ENCODE results near the gene ENTHD1.
"Not testable (repeated sequence)": the region's sequence is repeated elsewhere in the genome, so short reads cannot be mapped to it uniquely, and the experiment has no call there.

ENTHD1 gene

DNA sequence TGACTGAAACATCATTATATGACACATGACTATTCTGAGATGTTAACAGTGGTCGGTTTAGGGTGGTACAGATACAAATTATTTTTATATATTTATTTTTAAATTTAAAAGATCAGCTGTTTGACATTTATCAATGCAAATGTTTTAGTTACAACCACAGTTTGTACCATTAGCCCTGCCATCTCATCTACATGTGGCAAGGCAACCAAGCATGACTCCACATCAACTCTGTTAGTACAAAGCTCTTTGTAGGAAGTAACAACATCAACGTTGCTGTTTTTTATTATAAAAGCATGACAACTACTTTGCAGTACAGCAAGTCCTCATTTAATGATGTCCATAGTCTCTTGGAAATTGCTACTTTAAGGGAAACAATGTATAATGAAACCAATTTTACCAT is 40.8 kb downstream of the ENTHD1 start:
- no peak overlapping the region for H3K4me3 ChIP-seq (ENCODE audit: low read depth, low read length)

DNA sequence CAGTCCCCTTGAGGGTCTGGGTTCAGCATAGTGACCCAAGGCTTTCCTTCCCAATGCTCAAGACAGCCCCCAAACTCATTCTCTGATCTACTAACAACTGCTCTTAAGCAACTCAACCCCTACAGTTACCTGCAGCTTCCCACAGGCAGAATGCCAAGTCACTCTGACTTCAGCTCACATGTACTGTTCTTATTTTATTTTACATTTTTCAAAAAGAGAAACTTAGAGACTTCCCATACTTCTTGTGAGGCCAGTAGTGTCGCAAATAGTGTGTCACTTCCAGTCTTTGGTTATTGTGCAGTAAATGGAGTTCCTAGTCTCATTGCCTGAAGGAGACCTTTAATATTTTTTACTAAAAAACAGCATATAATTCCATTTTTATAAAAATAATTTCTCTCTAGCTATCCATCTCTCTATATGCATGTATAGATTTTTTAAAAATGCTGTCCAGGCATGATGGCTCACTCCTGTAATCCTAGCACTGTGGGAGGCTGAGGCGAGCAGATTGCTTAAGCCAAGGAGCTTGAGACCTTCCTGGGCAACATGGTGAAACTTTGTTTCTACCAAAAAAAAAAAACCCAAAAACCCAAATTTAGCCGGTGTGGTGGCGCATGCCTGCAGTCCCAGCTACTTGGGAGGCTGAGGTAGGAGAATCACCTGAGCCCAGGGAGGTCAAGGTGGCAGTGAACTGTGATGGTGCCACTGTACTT is 41.8 kb downstream of the ENTHD1 start:
- no peak overlapping the region for H3K4me3 ChIP-seq (ENCODE audit: low read depth, low read length)

DNA sequence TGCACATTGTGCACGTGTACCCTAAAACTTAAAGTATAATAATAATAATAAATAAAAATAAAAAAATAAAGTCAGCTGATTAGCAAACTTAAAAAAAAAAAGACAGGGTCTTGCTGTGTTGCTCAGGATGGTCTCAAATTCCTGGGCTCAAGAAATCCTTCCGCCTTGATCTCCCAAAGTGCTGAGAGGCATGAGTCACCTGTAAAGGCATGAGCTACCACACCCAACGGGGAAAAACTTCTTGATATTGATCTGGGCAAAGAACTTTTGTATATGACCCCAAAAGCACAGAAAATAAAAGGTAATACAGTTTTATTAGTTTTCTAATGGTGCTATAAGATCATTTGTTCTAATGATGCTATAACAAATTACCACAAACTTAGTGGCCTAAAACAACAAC is 46.1 kb downstream of the ENTHD1 start:
- no peak overlapping the region for H3K4me3 ChIP-seq (ENCODE audit: low read depth, low read length)

DNA sequence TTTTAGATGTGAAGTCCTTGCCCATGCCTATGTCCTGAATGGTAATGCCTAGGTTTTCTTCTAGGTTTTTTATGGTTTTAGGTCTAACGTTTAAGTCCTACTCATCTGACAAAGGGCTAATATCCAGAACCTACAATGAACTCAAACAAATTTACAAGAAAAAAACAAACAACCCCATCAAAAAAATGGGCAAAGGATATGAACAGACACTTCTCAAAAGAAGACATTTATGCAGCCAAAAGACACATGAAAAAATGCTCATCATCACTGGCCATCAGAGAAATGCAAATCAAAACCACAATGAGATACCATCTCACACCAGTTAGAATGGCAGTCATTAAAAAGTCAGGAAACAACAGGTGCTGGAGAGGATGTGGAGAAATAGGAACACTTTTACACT is 47.0 kb downstream of the ENTHD1 start:
- H3K4me3 ChIP-seq (ENCODE audit: low read depth, low read length) = not testable (repeated sequence)

DNA sequence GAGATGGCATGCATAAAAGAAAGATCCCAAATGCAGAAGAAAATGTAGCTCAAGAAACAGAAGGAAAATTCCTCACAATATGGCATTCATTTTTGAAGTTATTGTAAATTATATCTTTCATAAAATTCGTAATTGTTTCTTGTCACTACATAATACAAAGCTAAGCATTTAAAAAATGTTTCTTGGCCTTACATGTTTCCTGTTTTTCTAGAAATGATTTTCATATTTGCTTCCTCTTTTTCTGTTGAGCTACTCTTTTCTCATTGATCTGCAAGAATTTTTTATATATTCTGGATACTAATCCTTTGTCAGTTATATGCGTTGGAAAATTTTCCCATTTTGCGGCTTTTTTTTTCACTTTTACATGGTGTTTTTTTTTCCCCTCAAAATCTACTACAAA is 48.0 kb downstream of the ENTHD1 start:
- no peak overlapping the region for H3K4me3 ChIP-seq (ENCODE audit: low read depth, low read length)

DNA sequence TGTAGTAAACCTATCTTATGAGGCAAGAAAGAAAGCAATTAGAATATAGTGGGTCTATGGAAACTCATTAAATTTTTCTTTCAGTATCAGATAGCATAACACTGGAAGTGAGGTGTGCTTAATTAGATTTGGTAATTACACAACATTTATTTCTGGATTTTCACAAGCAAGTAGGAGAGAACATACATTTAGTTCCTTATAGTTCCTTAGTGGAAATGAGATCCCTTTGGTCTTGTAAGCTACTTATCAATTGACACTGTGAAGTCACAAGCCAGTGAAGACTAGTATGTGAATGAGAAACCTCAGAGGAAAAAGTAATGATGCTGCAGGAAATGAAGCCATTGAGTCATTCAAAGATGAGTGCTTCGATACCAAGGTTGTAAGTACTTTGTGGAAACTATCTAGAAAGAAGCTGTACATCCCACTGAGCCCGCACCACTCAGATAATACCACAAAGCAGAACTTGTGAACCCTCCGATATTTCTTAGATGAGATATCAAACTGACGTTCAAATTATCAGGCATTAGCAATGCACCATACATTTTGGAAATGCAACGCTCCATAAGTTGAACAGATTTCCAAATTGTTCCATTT is 53.5 kb downstream of the ENTHD1 start:
- no peak overlapping the region for H3K4me3 ChIP-seq (ENCODE audit: low read depth, low read length)

DNA sequence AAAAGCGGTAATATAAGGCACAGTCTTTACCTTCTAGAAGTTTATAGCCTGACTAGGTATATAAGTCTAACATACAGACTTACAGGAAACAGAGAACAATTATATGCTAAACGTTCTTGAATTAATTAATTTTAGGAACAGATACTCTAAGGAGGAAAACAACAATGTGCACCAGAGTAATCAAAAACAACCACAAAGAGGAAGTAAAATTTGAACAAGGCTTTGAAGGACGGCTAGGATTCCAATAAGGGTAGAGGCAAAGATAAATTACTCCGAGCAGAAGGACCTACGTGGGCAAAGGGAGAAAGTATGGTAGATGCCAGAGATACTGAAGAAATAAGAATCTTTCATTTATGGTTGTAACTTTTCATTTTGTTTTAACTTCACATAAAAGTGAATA is 54.4 kb downstream of the ENTHD1 start:
- no peak overlapping the region for H3K4me3 ChIP-seq (ENCODE audit: low read depth, low read length)

DNA sequence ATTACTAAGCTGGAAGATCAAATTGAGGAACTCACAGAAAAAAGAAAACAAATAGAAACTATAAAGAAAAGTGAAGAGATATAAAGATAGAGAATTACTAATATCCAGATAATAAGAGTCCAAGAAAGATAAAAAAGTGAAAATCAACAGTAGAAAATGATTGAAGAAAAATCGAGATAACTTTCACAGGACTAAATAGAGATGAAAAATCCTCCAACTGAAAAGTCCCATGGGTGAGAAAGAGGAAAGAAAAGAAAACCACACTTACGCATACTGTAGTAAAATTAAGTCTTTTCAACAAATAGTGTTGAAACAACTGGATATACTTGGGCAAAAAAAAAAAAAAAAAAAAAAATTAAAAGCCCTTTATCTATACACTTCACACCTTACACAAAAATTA is 60.0 kb downstream of the ENTHD1 start:
- H3K4me3 ChIP-seq (ENCODE audit: low read depth, low read length) = no peak overlapping the region

DNA sequence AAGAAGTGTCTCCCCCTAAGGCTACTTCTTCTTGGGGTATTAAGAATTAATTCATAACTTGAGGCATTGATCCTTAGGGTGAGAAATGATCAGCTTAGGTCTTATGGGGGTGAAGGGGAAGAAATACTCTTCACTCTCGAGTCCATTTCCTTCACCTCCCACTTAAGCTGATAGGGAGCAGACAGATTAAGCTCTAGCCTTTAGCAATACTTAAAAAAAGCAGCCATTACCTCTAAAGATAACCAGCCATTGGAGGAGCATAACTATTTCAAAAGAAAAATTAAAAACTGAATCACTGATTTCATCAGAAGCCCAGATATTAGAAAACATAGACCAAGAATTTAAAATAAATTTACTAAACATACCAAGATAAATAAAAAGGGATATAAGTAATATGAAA is 60.5 kb downstream of the ENTHD1 start:
- no peak overlapping the region for H3K4me3 ChIP-seq (ENCODE audit: low read depth, low read length)

DNA sequence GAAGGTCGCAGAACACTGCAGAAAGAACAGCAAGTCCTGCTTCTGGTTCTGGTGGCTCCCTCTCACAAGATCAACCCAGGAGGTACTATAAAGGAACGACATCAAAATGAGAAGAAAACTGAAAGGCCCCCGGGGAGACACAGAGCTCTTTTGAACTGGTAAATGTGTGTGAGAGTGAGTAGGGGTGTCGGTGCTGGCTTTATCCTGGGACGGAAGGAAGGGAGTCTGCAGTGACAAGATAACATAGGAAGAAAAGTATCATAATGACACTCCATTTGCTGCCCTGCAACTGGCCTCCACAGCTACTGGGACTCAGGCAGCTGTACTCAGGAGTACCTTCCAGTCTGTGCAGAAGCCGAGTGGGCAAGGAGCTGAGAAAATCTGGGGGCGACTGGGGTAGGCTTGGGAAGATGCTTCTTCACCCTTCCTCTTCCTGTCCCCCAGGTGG is 60.9 kb downstream of the ENTHD1 start:
- no peak overlapping the region for H3K4me3 ChIP-seq (ENCODE audit: low read depth, low read length)

DNA sequence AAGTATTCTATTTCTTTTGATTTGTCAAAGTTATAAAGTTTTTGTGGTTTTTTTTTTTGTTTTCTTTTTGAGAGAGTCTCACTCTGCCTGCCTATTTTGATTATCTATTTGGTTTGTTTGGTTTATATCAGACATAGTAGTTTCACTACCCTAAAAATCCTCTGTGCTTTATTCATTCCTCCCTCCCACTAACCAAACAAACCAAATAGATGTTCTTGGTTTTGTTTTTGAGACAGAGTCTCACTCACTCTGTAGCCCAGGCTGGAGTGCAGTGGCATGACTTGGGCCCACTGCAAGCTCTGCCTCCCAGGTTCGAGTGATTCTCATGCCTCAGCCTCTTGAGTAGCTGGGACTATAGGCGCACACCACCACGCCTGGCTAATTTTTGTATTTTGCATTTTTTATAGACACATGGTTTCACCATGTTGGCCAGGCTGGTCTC is 67.9 kb downstream of the ENTHD1 start:
- no peak overlapping the region for H3K4me3 ChIP-seq (ENCODE audit: low read depth, low read length)

DNA sequence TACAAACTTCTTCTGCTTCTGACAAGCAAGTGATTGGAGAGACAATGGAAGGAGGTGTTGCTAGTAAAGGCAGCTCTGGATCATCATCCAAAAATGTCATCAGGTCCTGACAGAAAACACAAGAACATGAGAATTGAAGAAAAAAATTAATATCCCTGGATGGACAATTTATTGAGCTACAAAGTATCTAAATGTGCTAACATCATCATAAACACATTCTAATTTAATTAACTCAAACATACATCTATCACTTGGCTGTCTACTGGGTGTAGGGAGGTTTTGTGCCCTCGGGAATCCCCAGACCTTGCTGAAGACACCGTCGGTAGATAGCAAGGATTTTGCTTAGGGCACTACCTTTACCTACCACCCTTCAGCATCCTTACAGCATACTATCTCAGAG is 72.6 kb downstream of the ENTHD1 start:
- no peak overlapping the region for H3K4me3 ChIP-seq (ENCODE audit: low read depth, low read length)

DNA sequence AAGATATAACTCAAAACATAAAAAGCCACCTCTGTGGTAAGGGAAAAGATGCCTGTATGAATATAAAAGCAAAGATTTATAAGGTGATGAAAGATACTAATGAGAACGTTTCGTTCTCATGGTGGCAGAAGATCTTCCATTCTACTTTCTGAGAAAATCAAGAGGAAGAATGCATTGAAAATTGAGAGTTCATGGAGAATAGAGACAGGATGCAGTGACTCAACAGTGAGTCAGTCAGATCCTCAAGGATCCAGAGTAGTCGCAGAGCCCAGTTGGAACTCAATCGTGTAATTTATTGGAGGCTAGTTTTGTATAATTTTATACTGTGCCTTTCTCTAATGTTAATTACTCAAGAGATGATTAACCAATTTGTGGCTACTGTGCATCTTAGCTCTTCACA is 73.3 kb downstream of the ENTHD1 start:
- no peak overlapping the region for H3K4me3 ChIP-seq (ENCODE audit: low read depth, low read length)

DNA sequence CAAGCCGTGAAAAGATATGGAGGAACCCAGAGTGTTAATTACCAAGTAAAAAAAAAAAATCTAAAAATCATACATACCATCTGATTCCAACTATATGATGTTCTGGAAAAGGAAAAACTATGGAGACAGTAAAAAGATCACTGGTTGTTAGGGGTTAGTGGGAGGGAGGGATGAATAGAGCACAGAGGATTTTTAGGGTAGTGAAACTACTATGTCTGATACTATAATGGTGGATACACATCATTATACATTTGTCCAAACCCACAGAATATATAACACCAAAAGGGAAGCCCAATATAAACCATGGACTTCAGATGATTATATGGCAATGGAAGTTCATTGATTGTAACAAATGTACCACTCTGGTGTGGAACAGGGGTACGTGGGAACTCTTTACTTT is 74.1 kb downstream of the ENTHD1 start:
- H3K4me3 ChIP-seq (ENCODE audit: low read depth, low read length) = no peak overlapping the region

DNA sequence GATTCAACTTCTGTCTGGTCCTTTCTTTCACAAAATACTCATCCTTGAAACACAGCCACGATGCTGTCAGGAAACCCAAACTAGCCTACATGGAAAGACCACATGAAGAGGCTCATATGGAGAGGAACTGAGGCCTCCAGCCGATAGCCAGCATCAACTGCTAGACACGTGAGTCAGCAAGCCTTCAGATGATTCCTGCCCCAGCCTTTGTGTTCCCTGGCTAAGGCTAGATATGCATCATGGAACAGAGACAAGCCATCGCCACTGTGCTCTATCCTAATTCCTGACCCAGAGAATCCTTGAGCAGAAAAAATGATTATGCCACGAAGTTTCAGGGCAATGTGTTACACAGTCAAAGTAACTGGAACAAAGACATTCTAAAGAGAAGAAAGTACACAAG is 75.5 kb downstream of the ENTHD1 start:
- H3K4me3 ChIP-seq (ENCODE audit: low read depth, low read length) = no peak overlapping the region

DNA sequence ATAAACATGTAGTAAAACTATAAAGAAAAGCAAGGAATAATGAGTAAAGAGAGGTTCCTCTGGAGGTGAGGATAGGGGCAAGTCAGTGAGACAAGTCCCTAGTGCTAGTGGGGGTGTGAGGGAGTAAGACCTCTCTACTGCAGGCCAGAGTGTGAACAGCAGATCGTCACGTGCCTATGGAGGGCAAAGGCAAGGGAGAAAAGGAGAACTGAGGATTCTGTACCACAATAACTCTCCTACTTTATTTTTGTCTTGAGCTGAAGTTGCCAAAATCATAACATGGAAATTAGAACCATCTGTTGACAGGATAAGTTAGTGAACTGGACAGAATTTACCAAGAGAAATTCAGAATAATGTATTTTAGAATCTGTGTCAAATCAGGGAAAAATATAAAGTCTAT is 77.6 kb downstream of the ENTHD1 start:
- no peak overlapping the region for H3K4me3 ChIP-seq (ENCODE audit: low read depth, low read length)

DNA sequence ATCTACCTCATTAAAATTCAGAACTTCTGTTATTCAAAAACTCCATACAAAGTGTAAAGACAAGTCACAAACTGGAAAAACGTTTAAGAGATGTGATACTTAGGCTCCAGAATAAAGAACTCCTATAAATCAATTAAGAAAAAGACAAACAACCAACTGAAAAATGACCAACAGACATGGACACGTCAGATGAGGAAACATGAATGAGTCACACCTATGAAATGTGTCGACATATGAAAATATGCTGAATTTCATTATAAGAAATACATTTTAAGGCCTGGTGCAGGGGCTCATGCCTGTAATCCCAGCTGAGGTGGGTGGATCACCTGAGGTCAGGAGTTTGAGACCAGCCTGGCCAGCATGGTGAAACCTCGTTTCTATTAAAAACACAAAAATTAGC is 78.7 kb downstream of the ENTHD1 start:
- no peak overlapping the region for H3K4me3 ChIP-seq (ENCODE audit: low read depth, low read length)

DNA sequence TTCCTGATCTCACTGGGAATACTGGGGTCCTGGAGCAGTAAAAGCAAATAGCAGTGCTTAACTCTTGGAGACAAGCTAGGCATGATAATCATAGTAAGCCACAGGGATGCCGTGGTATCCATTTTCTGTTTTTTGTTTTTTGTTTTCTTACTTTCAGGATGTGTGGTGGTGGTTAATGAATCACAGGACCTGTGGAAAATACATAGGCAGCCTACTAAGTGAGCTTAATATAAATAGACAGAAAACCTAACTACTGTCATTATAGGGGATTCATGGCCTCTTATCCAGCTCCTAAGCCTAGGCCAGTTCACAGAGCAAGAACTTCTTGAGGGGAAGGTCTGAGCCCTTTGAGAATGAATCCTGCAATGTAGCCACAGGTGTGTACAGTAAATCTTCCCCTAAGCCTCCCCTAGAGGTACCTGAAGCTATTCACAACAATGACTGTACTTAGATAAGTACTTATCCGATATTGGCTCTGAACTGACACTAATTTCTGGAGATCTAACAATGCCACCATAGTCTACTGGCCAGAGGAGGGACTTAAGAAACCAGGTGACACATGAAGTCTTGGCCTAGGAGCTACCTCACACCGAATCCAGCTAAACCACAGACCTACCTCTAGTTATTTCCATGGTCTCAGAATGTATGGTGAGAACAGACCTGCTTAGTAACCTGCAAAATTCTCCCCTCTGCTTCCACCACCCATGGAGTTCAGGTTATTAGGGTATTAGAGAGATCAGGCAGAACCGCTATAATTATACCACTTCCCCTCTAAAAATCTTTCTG is 83.6 kb downstream of the ENTHD1 start:
- H3K4me3 ChIP-seq (ENCODE audit: low read depth, low read length) = no peak overlapping the region

DNA sequence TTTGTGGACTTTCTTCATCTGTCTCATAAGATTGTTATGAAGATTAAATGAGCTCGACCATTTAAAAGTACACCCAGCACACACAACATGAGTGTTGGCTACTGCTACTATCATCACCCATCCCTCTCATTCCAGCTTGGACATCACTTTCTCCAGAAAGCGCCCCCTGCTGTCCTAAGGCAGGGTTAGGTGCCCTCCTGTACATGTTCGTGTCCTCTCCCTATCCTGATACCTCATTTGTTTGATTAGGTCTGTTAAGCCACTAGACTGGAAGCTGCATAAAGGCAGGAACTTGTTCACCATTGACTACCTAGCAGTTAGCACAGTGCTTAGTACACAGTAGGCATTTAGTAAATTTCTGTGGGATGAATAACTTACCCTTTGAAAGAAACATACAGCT is 85.5 kb downstream of the ENTHD1 start:
- H3K4me3 ChIP-seq (ENCODE audit: low read depth, low read length) = no peak overlapping the region

DNA sequence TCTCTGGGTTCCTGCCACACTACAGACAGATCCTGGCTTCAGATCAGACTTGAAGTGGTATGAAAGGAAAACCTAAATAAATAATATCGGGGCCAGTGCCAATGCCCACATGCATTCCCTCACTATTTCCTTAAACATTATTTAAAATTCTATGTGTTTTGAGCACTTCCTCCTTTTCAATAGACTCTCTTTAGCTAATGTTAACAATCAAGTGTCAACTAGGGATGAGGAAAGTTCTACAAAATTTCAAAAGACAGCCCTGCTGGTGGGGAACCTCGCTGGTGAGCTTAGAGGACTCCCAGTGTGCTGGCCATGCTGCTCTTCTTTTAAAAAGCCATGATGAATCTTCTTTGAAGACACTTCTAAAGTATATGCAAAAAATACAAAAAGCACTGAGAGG is 87.5 kb downstream of the ENTHD1 start:
- no peak overlapping the region for H3K4me3 ChIP-seq (ENCODE audit: low read depth, low read length)

DNA sequence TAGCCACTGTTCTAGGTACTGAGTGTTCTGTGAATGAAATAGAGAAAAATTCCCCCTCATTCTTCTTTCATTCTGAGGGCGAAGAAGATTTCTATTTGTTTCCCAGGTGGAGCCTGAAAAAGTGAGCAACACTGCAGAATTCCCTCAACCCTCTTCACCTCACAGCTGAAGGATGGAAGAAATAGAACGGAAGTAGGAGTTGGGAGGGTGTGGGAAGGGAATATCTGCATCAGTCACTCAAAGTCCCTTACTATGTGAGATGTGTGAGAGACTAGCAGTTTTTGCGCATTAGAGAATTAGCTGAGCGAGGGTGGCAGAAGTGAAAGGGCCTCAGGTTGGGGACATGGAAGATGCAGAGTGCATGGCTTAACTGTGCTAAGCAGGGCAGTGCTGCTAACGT is 88.4 kb downstream of the ENTHD1 start:
- H3K4me3 ChIP-seq (ENCODE audit: low read depth, low read length) = no peak overlapping the region

DNA sequence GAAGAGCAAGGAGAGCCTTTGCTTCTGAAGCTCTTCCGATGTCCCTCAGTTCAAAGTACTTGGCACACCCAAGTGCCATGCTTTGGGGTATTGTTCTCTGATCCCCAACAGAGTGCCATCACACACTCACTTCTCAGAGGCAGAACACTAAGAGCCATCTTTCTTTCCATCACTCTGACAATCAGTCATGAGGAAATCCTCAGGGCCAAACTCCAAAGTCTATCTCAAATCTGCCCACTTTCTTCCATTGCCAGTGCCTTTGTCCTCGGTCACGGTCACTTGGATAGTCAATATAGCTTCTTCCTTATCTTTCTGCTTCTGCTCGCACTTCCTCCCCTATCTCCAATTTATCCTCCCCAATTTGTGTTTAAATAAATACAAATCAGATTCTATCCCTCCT is 90.9 kb downstream of the ENTHD1 start:
- no peak overlapping the region for H3K4me3 ChIP-seq (ENCODE audit: low read depth, low read length)

Data from iPS-11a (cell line).